ENCODE data around the gene POLR1D.

The POLR1D gene

GRCh38 chr13:27599845-27600553, 21.7 kb upstream of the POLR1D start:
- TF ChIP-seq, protein P1, sequence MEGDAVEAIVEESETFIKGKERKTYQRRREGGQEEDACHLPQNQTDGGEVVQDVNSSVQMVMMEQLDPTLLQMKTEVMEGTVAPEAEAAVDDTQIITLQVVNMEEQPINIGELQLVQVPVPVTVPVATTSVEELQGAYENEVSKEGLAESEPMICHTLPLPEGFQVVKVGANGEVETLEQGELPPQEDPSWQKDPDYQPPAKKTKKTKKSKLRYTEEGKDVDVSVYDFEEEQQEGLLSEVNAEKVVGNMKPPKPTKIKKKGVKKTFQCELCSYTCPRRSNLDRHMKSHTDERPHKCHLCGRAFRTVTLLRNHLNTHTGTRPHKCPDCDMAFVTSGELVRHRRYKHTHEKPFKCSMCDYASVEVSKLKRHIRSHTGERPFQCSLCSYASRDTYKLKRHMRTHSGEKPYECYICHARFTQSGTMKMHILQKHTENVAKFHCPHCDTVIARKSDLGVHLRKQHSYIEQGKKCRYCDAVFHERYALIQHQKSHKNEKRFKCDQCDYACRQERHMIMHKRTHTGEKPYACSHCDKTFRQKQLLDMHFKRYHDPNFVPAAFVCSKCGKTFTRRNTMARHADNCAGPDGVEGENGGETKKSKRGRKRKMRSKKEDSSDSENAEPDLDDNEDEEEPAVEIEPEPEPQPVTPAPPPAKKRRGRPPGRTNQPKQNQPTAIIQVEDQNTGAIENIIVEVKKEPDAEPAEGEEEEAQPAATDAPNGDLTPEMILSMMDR (conservative IDR thresholded peaks at IDR 0.05; ENCODE audit: control insufficient read depth, insufficient read depth, low read depth, low read length), result no peak
- DNase-seq (ENCODE audit: low read depth), result peak; percentile 60
- H3K4me3 ChIP-seq (ENCODE audit: control insufficient read depth, low read depth, low read length), result no peak overlapping the region

DNA sequence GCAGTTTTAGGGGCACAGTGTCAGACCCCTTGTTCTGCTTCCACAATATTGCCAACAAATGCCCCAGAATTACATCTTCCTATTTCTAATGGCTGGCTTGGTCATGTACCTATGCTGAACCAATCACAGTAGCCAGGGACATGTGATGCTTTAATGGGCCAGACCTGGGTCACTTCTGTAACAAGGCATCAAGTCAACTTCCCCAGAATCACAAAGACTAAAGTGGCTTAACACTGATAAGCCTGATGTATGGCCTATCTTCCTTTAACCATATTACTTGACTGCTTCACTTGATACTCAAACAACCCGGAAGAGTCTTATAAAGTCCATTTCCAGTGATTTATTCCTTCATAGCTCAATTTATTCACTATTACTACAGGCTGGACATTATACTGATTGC, 21.0 kb upstream of the POLR1D start:
- H3K4me3 ChIP-seq (ENCODE audit: control insufficient read depth, low read depth, low read length), result no peak overlapping the region
- no peak for DNase-seq (ENCODE audit: low read depth)
- TF ChIP-seq, protein P1 (conservative IDR thresholded peaks at IDR 0.05; ENCODE audit: control insufficient read depth, insufficient read depth, low read depth, low read length), result no peak

- no peak overlapping the region for H3K4me3 ChIP-seq (ENCODE audit: control insufficient read depth, low read depth, low read length)
These were observed 20.5 kb upstream of the POLR1D start for GRCh38 chr13:27601208-27601607.

DNA sequence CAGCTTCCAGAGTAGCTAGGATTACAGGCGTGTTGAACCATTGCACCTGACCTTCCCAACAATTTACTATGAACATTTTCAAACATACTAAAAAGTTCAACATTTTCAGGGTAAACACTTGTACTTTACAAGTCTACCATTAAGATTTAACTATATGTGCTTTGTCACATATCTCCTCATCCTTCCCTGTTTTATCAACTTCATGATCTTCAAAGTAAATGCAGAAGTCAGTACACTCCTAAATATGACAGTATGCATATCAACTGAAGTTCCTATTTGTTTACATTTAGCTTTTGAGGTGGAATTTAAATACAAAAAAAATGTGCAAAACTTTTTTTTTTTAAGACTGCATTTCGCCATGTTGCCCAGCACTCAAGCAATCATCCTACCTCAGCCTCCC, 19.9 kb upstream of the POLR1D start:
- no peak overlapping the region for H3K4me3 ChIP-seq (ENCODE audit: control insufficient read depth, low read depth, low read length)
- TF ChIP-seq, protein P1 (conservative IDR thresholded peaks at IDR 0.05; ENCODE audit: control insufficient read depth, insufficient read depth, low read depth, low read length), result no peak
- DNase-seq (ENCODE audit: low read depth), result no peak

More at GRCh38 chr13:27601208-27601607, 20.5 kb upstream of the POLR1D start:
- TF ChIP-seq, protein P1 (conservative IDR thresholded peaks at IDR 0.05; ENCODE audit: control insufficient read depth, insufficient read depth, low read depth, low read length), result no peak
- DNase-seq (ENCODE audit: low read depth), result no peak

- TF ChIP-seq, protein P1 (conservative IDR thresholded peaks at IDR 0.05; ENCODE audit: control insufficient read depth, insufficient read depth, low read depth, low read length), result no peak
- DNase-seq (ENCODE audit: low read depth), result no peak
- H3K4me3 ChIP-seq (ENCODE audit: control insufficient read depth, low read depth, low read length), result no peak overlapping the region
These were observed 16.6 kb upstream of the POLR1D start for GRCh38 chr13:27605099-27605498.

DNA sequence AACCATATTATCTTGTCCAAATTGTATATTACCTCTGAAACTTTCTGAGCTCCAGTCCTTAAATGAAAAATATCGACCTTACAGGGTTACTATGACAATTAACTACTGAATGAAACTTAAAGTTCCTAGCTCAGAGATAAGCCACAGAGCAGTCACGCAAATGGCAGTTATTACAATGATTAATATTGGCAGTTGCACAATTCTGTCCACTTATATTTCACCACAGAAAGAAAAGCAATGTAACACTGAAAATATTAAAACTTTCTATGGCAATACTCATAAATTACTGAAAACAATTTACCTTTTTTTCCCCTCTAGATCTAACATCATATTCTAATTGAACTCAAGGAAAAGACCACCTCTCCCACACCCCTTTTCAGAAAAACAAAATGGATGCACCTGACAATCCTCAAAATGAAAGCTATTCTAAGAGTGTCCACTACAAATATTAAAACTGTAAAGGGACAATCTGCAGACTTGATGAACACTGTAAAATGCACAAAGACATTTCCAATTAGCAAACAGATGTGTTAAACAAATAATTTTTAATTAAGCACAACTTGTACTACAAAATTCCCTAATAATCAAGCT, 16.0 kb upstream of the POLR1D start:
- TF ChIP-seq, protein P1 (conservative IDR thresholded peaks at IDR 0.05; ENCODE audit: control insufficient read depth, insufficient read depth, low read depth, low read length), result no peak
- DNase-seq (ENCODE audit: low read depth), result peak; percentile 18
- no peak overlapping the region for H3K4me3 ChIP-seq (ENCODE audit: control insufficient read depth, low read depth, low read length)

Measured in fibroblast of mammary gland (primary cell).